H9 (cell line): ENCODE data around the gene SLC7A9. TPM values are rescaled to one million over a fixed set of nuclear protein-coding genes. Genes with fewer than 3 reads are reported as not detected.

ENCODE experiments used
- DNase-seq: peaks from one replicate; pipeline ENCODE4 v3.0.0-alpha.2; 2017
- H2AFZ ChIP-seq: one replicate; pipeline ENCODE4 v1.6.1; 2013; ENCODE audit warnings: mild to moderate bottlenecking, low read length, control low read depth, moderate library complexity
- H2AK5ac ChIP-seq: 2 replicates; pipeline ENCODE4 v1.6.1; 2013; ENCODE audit warnings: low read length, control low read depth, mixed read lengths; ENCODE audit not compliant: insufficient read length
- H2BK120ac ChIP-seq: one replicate; pipeline ENCODE4 v1.6.1; 2013; ENCODE audit warnings: low read depth, mild to moderate bottlenecking, low read length, control low read depth, inconsistent platforms; ENCODE audit not compliant: poor library complexity, severe bottlenecking
- H2BK12ac ChIP-seq: 2 replicates; pipeline ENCODE4 v1.6.1; 2013; ENCODE audit warnings: low read length, control low read depth, mixed read lengths, low read depth; ENCODE audit not compliant: insufficient read length
- H2BK15ac ChIP-seq: 2 replicates; pipeline ENCODE4 v1.6.1; 2013; ENCODE audit warnings: low read depth, low read length, control low read depth
- H2BK20ac ChIP-seq: one replicate; pipeline ENCODE4 v1.6.1; 2013; ENCODE audit warnings: low read depth, mild to moderate bottlenecking, low read length, control low read depth, inconsistent platforms; ENCODE audit not compliant: poor library complexity, severe bottlenecking
- H2BK5ac ChIP-seq: 2 replicates; pipeline ENCODE4 v1.6.1; 2013; ENCODE audit warnings: low read length, control low read depth, mixed read lengths; ENCODE audit not compliant: insufficient read length
- H3K14ac ChIP-seq: 2 replicates; pipeline ENCODE4 v1.6.1; 2013; ENCODE audit warnings: low read length, control low read depth; ENCODE audit not compliant: insufficient read depth
- H3K18ac ChIP-seq: 2 replicates; pipeline ENCODE4 v1.6.1; 2013; ENCODE audit warnings: low read depth, mild to moderate bottlenecking, mixed read lengths, low read length, control low read depth; ENCODE audit not compliant: insufficient read length
- H3K23ac ChIP-seq: 2 replicates; pipeline ENCODE4 v1.6.1; 2013; ENCODE audit warnings: low read length, control low read depth, mixed read lengths, low read depth; ENCODE audit not compliant: insufficient read length
- H3K23me2 ChIP-seq: 2 replicates; pipeline ENCODE4 v1.6.1; 2013; ENCODE audit warnings: low read depth, mild to moderate bottlenecking, mixed read lengths, low read length, control low read depth; ENCODE audit not compliant: insufficient read length, poor library complexity, severe bottlenecking
- H3K27ac ChIP-seq: 2 replicates; pipeline ENCODE4 v1.5.1; 2013; ENCODE audit warnings: low read length, control low read depth, mixed read lengths, low read depth; ENCODE audit not compliant: insufficient read length
- H3K27me3 ChIP-seq: 2 replicates; pipeline ENCODE4 v1.6.1; 2013; ENCODE audit warnings: low read length, control low read depth, inconsistent platforms; ENCODE audit not compliant: insufficient read depth
- H3K4ac ChIP-seq: 2 replicates; pipeline ENCODE4 v1.6.1; 2013; ENCODE audit warnings: low read depth, mild to moderate bottlenecking, control low read depth, inconsistent platforms, low read length, moderate library complexity
- H3K4me1 ChIP-seq: 2 replicates; pipeline ENCODE4 v1.6.1; 2013; ENCODE audit warnings: low read length, control low read depth, inconsistent platforms; ENCODE audit not compliant: insufficient read depth
- H3K4me2 ChIP-seq: 2 replicates; pipeline ENCODE4 v1.6.1; 2013; ENCODE audit warnings: low read length, control low read depth, mixed read lengths; ENCODE audit not compliant: insufficient read length, insufficient read depth
- H3K56ac ChIP-seq: 2 replicates; pipeline ENCODE4 v1.6.1; 2013; ENCODE audit warnings: low read depth, mild to moderate bottlenecking, mixed read lengths, low read length, control low read depth; ENCODE audit not compliant: insufficient read length
- H3K79me1 ChIP-seq: 2 replicates; pipeline ENCODE4 v1.6.1; 2013; ENCODE audit warnings: low read depth, mild to moderate bottlenecking, moderate library complexity, low read length, control low read depth, inconsistent platforms; ENCODE audit not compliant: insufficient read depth, poor library complexity, severe bottlenecking
- H3K79me2 ChIP-seq: 2 replicates; pipeline ENCODE4 v1.6.1; 2013; ENCODE audit warnings: low read length, control low read depth, inconsistent platforms; ENCODE audit not compliant: insufficient read depth
- H3K9ac ChIP-seq: 2 replicates; pipeline ENCODE4 v1.6.1; 2013; ENCODE audit warnings: low read length, control low read depth, mixed read lengths; ENCODE audit not compliant: insufficient read length; ENCODE audit errors: extremely low read depth
- H3K9me3 ChIP-seq: one replicate; pipeline ENCODE4 v1.6.1; 2013; ENCODE audit warnings: low read depth, low read length, inconsistent platforms; ENCODE audit not compliant: control insufficient read depth
- H3T11ph ChIP-seq: one replicate; pipeline ENCODE4 v1.6.1; 2013; ENCODE audit warnings: mild to moderate bottlenecking, low read length, control low read depth, inconsistent platforms
- H4K20me1 ChIP-seq: one replicate; pipeline ENCODE4 v1.6.1; 2013; ENCODE audit not compliant: control insufficient read depth, insufficient read length, insufficient read depth
- H4K5ac ChIP-seq: 2 replicates; pipeline ENCODE4 v1.6.1; 2013; ENCODE audit warnings: low read depth, mild to moderate bottlenecking, mixed read lengths, low read length, control low read depth; ENCODE audit not compliant: insufficient read length
- H4K8ac ChIP-seq: replicated peaks from 2 replicates; pipeline ENCODE4 v1.6.1; 2013; ENCODE audit warnings: low read length, control low read depth, mixed read lengths, low read depth; ENCODE audit not compliant: insufficient read length
- H4K91ac ChIP-seq: 2 replicates; pipeline ENCODE4 v1.6.1; 2013; ENCODE audit warnings: low read depth, mild to moderate bottlenecking, moderate library complexity, mixed read lengths, low read length, control low read depth; ENCODE audit not compliant: insufficient read length
- H3K27ac Mint-ChIP-seq, 3 experiments: 2 replicates in 2 of 3; 3 replicates in 1 of 3; pipeline ENCODE4 v1.8.0; 2020 to 2021; ENCODE audit warnings: mixed read lengths in 3 of 3, mild to moderate bottlenecking in 1 of 3, moderate library complexity in 1 of 3
- H3K27me3 Mint-ChIP-seq: 2 replicates; pipeline ENCODE4 v1.8.0; 2021; ENCODE audit warnings: low read depth, mild to moderate bottlenecking, moderate library complexity, mixed read lengths
- H3K36me3 Mint-ChIP-seq, 3 experiments: 2 replicates in 2 of 3; 3 replicates in 1 of 3; pipeline ENCODE4 v1.8.0; 2020 to 2021; ENCODE audit warnings: low read depth in 3 of 3, mixed read lengths in 3 of 3; ENCODE audit not compliant: insufficient read depth in 1 of 3
- H3K4me1 Mint-ChIP-seq, 2 experiments: 2 replicates each; pipeline ENCODE4 v1.8.0; 2020; ENCODE audit warnings: mixed read lengths in 2 of 2
- H3K4me3 Mint-ChIP-seq, 2 experiments: 2 replicates in 1 of 2; 3 replicates in 1 of 2; pipeline ENCODE4 v1.8.0; 2020 to 2021; ENCODE audit warnings: mild to moderate bottlenecking in 2 of 2, mixed read lengths in 2 of 2, moderate library complexity in 1 of 2
- H3K9me3 Mint-ChIP-seq, 2 experiments: 2 replicates in 1 of 2; 3 replicates in 1 of 2; pipeline ENCODE4 v1.8.0; 2020; ENCODE audit warnings: mild to moderate bottlenecking in 2 of 2, mixed read lengths in 2 of 2, moderate library complexity in 1 of 2
- CTCF ChIP-seq: fragments of 200-600 bp; sonication (generic); conservative IDR thresholded peaks from 3 replicates; pipeline ENCODE4 v1.8.0; 2021; ENCODE audit warnings: antibody characterized with exemption, mild to moderate bottlenecking
- WGBS: extraction: QIAGEN DNeasy Blood & Tissue Kit; methylation state at CpG from one replicate; pipeline ENCODE4 v1.1.7; 2013; ENCODE audit warnings: missing lambda C conversion rate, low lambda C conversion rate, mixed read lengths; ENCODE audit not compliant: insufficient read length; ENCODE audit errors: extremely low coverage; 5-methylcytosine and 5-hydroxymethylcytosine counted together
- total RNA-seq: library from RNA; stranded (reverse); gene quantifications from 2 replicates; pipeline ENCODE4 v1.2.1, GENCODE V29; 2021

Gene SLC7A9
- total RNA-seq, 1 experiment from 2014 or later = not detected

GRCh38 chr19:32877977-32878745, 8.6 kb upstream of the SLC7A9 start:
- Histone ChIP-seq H3K18ac (no peak overlapping the region), H2AFZ (no peak overlapping the region), H2BK120ac (no peak overlapping the region), H3K4me2 (no peak overlapping the region), H3K4me1 (no peaks in the 10 kb centered on the region), H2AK5ac (no peak overlapping the region), H3K23ac (no peak overlapping the region), H2BK12ac (no peak overlapping the region), H4K8ac (no peak overlapping the region), H3T11ph (no peak overlapping the region), H2BK5ac (no peak overlapping the region), H3K27ac (no peak overlapping the region), H3K56ac (no peak overlapping the region), H3K27me3 (no peaks in the 10 kb centered on the region), H3K4ac (no peak overlapping the region), H3K9ac (no peak overlapping the region), H2BK20ac (no peak overlapping the region), H3K79me1 (no peaks in the 10 kb centered on the region), H2BK15ac (no peak overlapping the region), H3K9me3 (no peaks in the 10 kb centered on the region), H3K79me2 (no peaks in the 10 kb centered on the region), H3K14ac (no peak overlapping the region), H4K91ac (no peak overlapping the region), H4K20me1 (no peaks in the 10 kb centered on the region), H3K23me2 (no peaks in the 10 kb centered on the region), H4K5ac (no peak overlapping the region)
- Mint-ChIP-seq H3K27me3 (no peaks in the 10 kb centered on the region), H3K9me3 (no peaks in the 10 kb centered on the region), H3K4me3 (no peak overlapping the region), H3K4me1 (peaks cover 19 to 23% of the 10 kb centered on the region in 2 experiments), H3K27ac (no peak overlapping the region), H3K36me3 (peaks cover 0 to 9% (median 2%) of the 10 kb centered on the region in 3 experiments; a peak in 2 of 7 replicates)
- TF ChIP-seq CTCF = no peak
- no peak for DNase-seq
- WGBS = no CpG with 5 or more reads among the region's 14 CpGs
